Stimulated activated CD4-positive, alpha-beta T cell treated with anti-CD3 and anti-CD28 coated beads, Interleukin-2, amount 100 ng/mL, for 24 hours (primary cell): ENCODE data around the gene GAGE13.
"Not testable (repeated sequence)": the region's sequence is repeated elsewhere in the genome, so short reads cannot be mapped to it uniquely, and the experiment has no call there.

Experiments used
- DNase-seq, 2 donors: peaks; one replicate each; pipeline ENCODE4 v3.0.0-alpha.2; 2020

GAGE13 gene

GRCh38 chrX:49341449-49341848, 10.1 kb downstream of the GAGE13 start:
- DNase-seq, result not testable (repeated sequence)

GRCh38 chrX:49344496-49345175, 13.3 kb downstream of the GAGE13 start:
- not testable (repeated sequence) for DNase-seq

- DNase-seq, result not testable (repeated sequence)
Measured at GRCh38 chrX:49345402-49345801, 14.0 kb downstream of the GAGE13 start.

- peak in 1 of 2 donors; percentile 36 for DNase-seq
Measured at GRCh38 chrX:49346150-49346549, 14.8 kb downstream of the GAGE13 start.
